Stimulated activated CD4-positive, alpha-beta T cell treated with anti-CD3 and anti-CD28 coated beads, Interleukin-1b, Interleukin-23, amount 100 ng/mL, for 24 hours (primary cell): ENCODE results near the gene RASAL2.
A peak's percentile ranks its signal among the peaks of the same experiment; 100 is the strongest.

Experiments
- DNase-seq, 4 experiments: peaks; one replicate each; pipeline ENCODE4 v3.0.0-alpha.2; 2020; ENCODE audit warnings: low read depth in 4 of 4, low spot score in 1 of 4

The RASAL2 gene

GRCh38 chr1:178486100-178487069 lies 392.5 kb downstream of the RASAL2 start:
- DNase-seq: no peak

GRCh38 chr1:178487070-178487615 lies 393.2 kb downstream of the RASAL2 start:
- DNase-seq: no peak

- no peak for DNase-seq
Observed at GRCh38 chr1:178488393-178488792, 394.5 kb downstream of the RASAL2 start.

- DNase-seq: no peak
Observed at GRCh38 chr1:178489399-178489798, 395.5 kb downstream of the RASAL2 start.

- DNase-seq: no peak
Observed at GRCh38 chr1:178490136-178490535, 396.2 kb downstream of the RASAL2 start.

- no peak for DNase-seq
Observed at GRCh38 chr1:178490967-178491366, 397.1 kb downstream of the RASAL2 start.

GRCh38 chr1:178491721-178492120 lies 397.8 kb downstream of the RASAL2 start:
- DNase-seq: no peak

GRCh38 chr1:178492341-178492740 lies 398.4 kb downstream of the RASAL2 start:
- no peak for DNase-seq

GRCh38 chr1:178493301-178493741 lies 399.4 kb downstream of the RASAL2 start:
- DNase-seq: no peak

- no peak for DNase-seq
Observed at GRCh38 chr1:178494569-178494971, 400.7 kb downstream of the RASAL2 start.

- no peak for DNase-seq
Observed at GRCh38 chr1:178495158-178495557, 401.3 kb downstream of the RASAL2 start.

GRCh38 chr1:178495741-178496409 lies 402.0 kb downstream of the RASAL2 start:
- no peak for DNase-seq

GRCh38 chr1:178496410-178497135 lies 402.7 kb downstream of the RASAL2 start, which contains the start of gene CLEC20A:
CLEC20A (minus strand) TSS chr1:178496964; CDS start chr1:178496939, 25 bp downstream.
- no peak for DNase-seq

GRCh38 chr1:178497903-178498478 lies 404.1 kb downstream of the RASAL2 start:
- DNase-seq: no peak

GRCh38 chr1:178498896-178499675 lies 405.2 kb downstream of the RASAL2 start:
- DNase-seq: no peak

GRCh38 chr1:178500091-178500770 lies 406.3 kb downstream of the RASAL2 start:
- DNase-seq: no peak

- no peak for DNase-seq
Observed at GRCh38 chr1:178500936-178501554, 407.1 kb downstream of the RASAL2 start.

- peak in 3 of 4 experiments; percentile 15 to 47 (median 22) for DNase-seq
Observed at GRCh38 chr1:178501705-178502329, 407.9 kb downstream of the RASAL2 start.
